ENCODE data around the gene ACAD9. TPM values are rescaled to one million over a fixed set of nuclear protein-coding genes. Genes with fewer than 3 reads are reported as not detected.

The ACAD9 gene
- total and polyA plus RNA-seq, 9 of the 15 experiments (the other 6 are each of a cell fraction or from before 2014, with no cell fraction given): 10.2 to 32.6 (median 22.8) TPM

DNA sequence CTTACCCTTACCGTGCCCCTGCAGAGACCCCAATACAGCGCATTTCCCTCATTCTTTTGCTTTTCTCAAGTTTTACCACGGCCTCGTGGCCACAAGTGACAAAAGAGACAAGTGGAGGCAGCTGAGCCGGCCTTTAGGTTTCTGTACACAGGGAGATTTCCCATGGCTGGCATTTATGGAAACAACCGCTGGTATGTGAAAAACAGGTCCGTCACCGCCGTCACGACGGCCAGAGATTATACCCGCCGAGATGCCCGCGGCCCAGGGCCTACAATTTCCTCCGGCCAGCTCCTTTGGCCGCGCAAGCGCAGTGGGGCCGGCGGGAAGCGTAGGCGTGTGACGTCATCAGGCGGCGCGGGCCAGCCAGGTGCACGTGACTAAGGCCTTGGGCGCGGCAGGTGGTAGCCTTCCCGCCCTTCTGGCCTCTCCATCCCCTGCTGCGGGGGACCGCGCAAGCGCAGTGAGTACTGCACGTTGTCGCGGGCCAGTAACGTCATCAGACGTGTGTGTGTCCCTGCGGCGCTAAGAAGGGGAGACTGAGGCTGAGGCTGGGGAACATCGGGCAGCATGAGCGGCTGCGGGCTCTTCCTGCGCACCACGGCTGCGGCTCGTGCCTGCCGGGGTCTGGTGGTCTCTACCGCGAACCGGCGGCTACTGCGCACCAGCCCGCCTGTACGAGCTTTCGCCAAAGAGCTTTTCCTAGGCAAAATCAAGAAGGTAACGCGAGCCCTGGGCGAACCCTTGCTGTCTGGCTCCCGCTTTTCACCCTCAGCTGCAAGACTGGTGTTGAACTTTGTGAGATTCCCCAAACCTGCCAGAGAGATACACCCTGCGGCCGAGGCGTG, at the start of gene ACAD9 (continued):
- TF ChIP-seq HES1 (IDR thresholded peaks at IDR 0.05; ENCODE audit: low read depth): no peak
- TF ChIP-seq, protein P1, sequence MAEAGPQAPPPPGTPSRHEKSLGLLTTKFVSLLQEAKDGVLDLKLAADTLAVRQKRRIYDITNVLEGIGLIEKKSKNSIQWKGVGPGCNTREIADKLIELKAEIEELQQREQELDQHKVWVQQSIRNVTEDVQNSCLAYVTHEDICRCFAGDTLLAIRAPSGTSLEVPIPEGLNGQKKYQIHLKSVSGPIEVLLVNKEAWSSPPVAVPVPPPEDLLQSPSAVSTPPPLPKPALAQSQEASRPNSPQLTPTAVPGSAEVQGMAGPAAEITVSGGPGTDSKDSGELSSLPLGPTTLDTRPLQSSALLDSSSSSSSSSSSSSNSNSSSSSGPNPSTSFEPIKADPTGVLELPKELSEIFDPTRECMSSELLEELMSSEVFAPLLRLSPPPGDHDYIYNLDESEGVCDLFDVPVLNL (CRISPR knock-in tag; IDR thresholded peaks at IDR 0.05; ENCODE audit: low read depth): peak; percentile 92
- peak; percentile 87 for TF ChIP-seq POLR2G (IDR thresholded peaks at IDR 0.05; ENCODE audit: low read depth, low read length)
- TF ChIP-seq, protein P2, sequence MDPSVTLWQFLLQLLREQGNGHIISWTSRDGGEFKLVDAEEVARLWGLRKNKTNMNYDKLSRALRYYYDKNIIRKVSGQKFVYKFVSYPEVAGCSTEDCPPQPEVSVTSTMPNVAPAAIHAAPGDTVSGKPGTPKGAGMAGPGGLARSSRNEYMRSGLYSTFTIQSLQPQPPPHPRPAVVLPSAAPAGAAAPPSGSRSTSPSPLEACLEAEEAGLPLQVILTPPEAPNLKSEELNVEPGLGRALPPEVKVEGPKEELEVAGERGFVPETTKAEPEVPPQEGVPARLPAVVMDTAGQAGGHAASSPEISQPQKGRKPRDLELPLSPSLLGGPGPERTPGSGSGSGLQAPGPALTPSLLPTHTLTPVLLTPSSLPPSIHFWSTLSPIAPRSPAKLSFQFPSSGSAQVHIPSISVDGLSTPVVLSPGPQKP (CRISPR knock-in tag; IDR thresholded peaks at IDR 0.05): no peak
- no peak for TF ChIP-seq GTF2A2 (tag; IDR thresholded peaks at IDR 0.05)
- TF ChIP-seq POLR3G (IDR thresholded peaks at IDR 0.05; ENCODE audit: extremely low read depth, insufficient read length, insufficient replicate concordance): no peak
- TF ChIP-seq ARHGAP35 (IDR thresholded peaks at IDR 0.05; ENCODE audit: partially characterized antibody): no peak
- no peak for TF ChIP-seq NFE2L1 (tag; IDR thresholded peaks at IDR 0.05; ENCODE audit: borderline replicate concordance, low read depth)
- TF ChIP-seq ZBED1 (IDR thresholded peaks at IDR 0.05): no peak
- no peak for TF ChIP-seq EP300 (IDR thresholded peaks at IDR 0.05; ENCODE audit: low read length)
- TF ChIP-seq ZNF592 (IDR thresholded peaks at IDR 0.05): peak; percentile 40; the same call in 1 of the 2 replicates
- TF ChIP-seq ZNF766 (CRISPR knock-in tag; conservative IDR thresholded peaks at IDR 0.05): peak; percentile 69; the same call in 1 of the 2 replicates
- TF ChIP-seq CXXC5 (CRISPR knock-in tag; IDR thresholded peaks at IDR 0.05): peak; percentile 90
- no peak for TF ChIP-seq HMG20B (CRISPR knock-in tag; IDR thresholded peaks at IDR 0.05)
- no peak for TF ChIP-seq EHMT2 (IDR thresholded peaks at IDR 0.05)
- TF ChIP-seq CREB5 (CRISPR knock-in tag; IDR thresholded peaks at IDR 0.05): no peak
- no peak for TF ChIP-seq ZNF79 (CRISPR knock-in tag; IDR thresholded peaks at IDR 0.05; ENCODE audit: low read depth)
- TF ChIP-seq GATA2 (CRISPR knock-in tag; IDR thresholded peaks at IDR 0.05): no peak
